GM21528 (cell line): ENCODE measurements around the gene GPX5.

Experiments used
- ATAC-seq: cut with Tn5 transposase; IDR thresholded peaks from one replicate; pipeline ENCODE4 v1.9.1; 2021; ENCODE audit warnings: mild to moderate bottlenecking, moderate library complexity; ENCODE audit not compliant: unreplicated experiment, low FRiP score

Gene GPX5

GRCh38 chr6:28553384-28553985, 27.8 kb downstream of the GPX5 start:
- no peak for ATAC-seq

GRCh38 chr6:28553986-28554881, 28.6 kb downstream of the GPX5 start:
- ATAC-seq, result no peak

- ATAC-seq, result no peak
These were observed 29.5 kb downstream of the GPX5 start for GRCh38 chr6:28555136-28555535.

GRCh38 chr6:28558629-28559028, 32.9 kb downstream of the GPX5 start:
- ATAC-seq, result no peak

- no peak for ATAC-seq
These were observed 37.9 kb downstream of the GPX5 start for GRCh38 chr6:28563430-28564095.

- ATAC-seq, result no peak
These were observed 40.3 kb downstream of the GPX5 start for GRCh38 chr6:28565823-28566526.

- no peak for ATAC-seq
These were observed 41.0 kb downstream of the GPX5 start for GRCh38 chr6:28566527-28567252.

GRCh38 chr6:28567506-28567905, 41.8 kb downstream of the GPX5 start:
- ATAC-seq, result no peak

- ATAC-seq, result no peak
These were observed 42.9 kb downstream of the GPX5 start for GRCh38 chr6:28568515-28569108.

GRCh38 chr6:28569748-28570147, 44.1 kb downstream of the GPX5 start:
- ATAC-seq, result no peak

GRCh38 chr6:28580475-28580874, 54.8 kb downstream of the GPX5 start:
- ATAC-seq, result no peak

- no peak for ATAC-seq
These were observed 57.8 kb downstream of the GPX5 start for GRCh38 chr6:28583463-28583862.
